ENCODE measurements around the gene RIBC2.

The RIBC2 gene

DNA sequence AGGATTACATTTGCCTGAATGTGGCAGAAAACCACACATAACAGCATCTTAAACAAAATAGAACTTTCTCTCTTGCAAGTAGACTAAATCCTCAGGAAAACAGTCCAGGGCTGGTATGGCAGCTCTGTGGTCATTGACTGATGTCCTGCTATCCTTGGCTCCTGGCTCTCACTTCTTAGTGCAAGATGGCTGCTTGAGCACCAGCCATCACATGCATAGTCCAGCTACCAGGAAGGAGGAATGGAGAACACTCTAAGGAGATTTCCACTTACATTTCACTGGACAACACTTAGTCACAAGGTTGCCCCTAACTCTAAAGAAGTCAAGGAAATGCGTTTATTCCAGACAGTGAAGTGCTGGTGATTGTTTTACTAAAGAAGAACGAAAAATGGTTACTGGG lies 13.6 kb downstream of the RIBC2 start:
- H3K4me3 ChIP-seq (ENCODE audit: low read depth, low read length, poor library complexity, severe bottlenecking): no peak overlapping the region
- no peaks in the 10 kb centered on the region for H3K79me2 ChIP-seq (ENCODE audit: insufficient read depth, low read length)
- TF ChIP-seq EZH2 (IDR thresholded peaks at IDR 0.05; ENCODE audit: borderline replicate concordance, low read length): no peak
- TF ChIP-seq, protein P1, sequence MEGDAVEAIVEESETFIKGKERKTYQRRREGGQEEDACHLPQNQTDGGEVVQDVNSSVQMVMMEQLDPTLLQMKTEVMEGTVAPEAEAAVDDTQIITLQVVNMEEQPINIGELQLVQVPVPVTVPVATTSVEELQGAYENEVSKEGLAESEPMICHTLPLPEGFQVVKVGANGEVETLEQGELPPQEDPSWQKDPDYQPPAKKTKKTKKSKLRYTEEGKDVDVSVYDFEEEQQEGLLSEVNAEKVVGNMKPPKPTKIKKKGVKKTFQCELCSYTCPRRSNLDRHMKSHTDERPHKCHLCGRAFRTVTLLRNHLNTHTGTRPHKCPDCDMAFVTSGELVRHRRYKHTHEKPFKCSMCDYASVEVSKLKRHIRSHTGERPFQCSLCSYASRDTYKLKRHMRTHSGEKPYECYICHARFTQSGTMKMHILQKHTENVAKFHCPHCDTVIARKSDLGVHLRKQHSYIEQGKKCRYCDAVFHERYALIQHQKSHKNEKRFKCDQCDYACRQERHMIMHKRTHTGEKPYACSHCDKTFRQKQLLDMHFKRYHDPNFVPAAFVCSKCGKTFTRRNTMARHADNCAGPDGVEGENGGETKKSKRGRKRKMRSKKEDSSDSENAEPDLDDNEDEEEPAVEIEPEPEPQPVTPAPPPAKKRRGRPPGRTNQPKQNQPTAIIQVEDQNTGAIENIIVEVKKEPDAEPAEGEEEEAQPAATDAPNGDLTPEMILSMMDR (IDR thresholded peaks at IDR 0.05; ENCODE audit: low read length): no peak
- no peaks in the 10 kb centered on the region for H3K9me3 ChIP-seq (ENCODE audit: low read length)
- no peaks in the 10 kb centered on the region for H3K4me1 ChIP-seq (ENCODE audit: insufficient read depth, low read length, severe bottlenecking)
- H3K27ac ChIP-seq (ENCODE audit: low read depth, low read length, poor library complexity, severe bottlenecking): no peak overlapping the region
- H3K27me3 ChIP-seq (ENCODE audit: insufficient read depth, low read length): no peaks in the 10 kb centered on the region; the same call in 1 of the 2 replicates
- H2AFZ ChIP-seq (ENCODE audit: low read length): no peak overlapping the region
- no peaks in the 10 kb centered on the region for H4K20me1 ChIP-seq (ENCODE audit: insufficient read depth, low read length)
- H3K36me3 ChIP-seq (ENCODE audit: insufficient read depth, low read length): peaks cover 3% of the 10 kb centered on the region
- no peak overlapping the region for H3K4me2 ChIP-seq (ENCODE audit: low read length)
- H3K9ac ChIP-seq (ENCODE audit: low read length): no peak overlapping the region
- H3F3A ChIP-seq (ENCODE audit: insufficient read depth, low read length): no peaks in the 10 kb centered on the region
- H3K9me2 ChIP-seq (ENCODE audit: low read depth, low read length): no peaks in the 10 kb centered on the region

DNA sequence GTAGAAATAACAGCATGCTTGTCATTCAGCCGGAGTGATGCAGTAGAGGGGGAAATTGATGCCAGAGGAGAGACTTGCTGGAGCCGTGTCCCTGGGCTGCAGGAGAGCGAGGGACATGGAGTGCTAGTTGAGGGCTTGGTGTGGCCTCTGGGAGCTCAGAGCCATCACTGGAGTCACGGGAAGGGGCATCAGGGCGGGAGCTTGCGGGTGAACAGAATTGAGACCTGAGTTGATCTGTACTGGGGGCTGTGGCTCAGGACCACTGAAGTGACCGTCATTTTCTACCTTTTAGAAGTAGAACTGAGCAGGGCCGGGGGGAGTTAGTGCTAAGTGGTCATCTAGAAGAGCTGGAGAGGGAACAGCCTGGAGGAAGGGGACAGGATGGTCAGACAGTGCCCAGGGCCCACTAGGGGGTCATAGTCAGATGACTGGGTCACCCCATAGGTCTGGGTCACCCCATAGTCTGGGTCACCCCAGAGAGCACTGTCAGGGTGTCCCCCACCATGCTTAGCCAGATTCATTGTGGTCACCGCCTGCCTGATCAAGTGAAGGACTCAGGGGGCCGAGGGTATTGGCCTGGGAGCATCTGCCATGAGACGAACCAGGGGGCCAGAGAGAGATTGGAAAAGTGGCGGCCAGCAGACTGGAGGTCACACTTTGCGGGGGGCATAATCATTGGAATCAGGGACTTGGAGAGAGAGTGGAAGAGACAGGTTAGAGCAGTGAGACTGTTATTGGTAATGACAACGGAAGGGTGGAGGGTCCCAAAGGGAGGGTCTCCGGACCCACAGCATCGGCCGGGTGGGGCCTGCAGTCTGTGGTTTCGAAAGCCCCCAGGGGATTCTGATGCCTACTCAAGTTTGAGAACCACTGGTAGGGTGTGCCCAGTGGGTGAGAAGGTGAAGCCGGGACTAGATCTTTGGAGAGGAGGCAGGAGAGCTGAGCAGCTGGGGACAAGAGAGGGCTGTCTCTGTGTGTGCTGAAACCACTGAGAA lies 15.2 kb downstream of the RIBC2 start:
- Histone ChIP-seq H3K4me1 (ENCODE audit: insufficient read depth, low read length, severe bottlenecking) (no peaks in the 10 kb centered on the region), H3K4me2 (ENCODE audit: low read length) (no peak overlapping the region), H3K27ac (ENCODE audit: low read depth, low read length, poor library complexity, severe bottlenecking) (no peak overlapping the region), H3K36me3 (ENCODE audit: insufficient read depth, low read length) (peaks cover 3% of the 10 kb centered on the region), H3K4me3 (ENCODE audit: low read depth, low read length, poor library complexity, severe bottlenecking) (no peak overlapping the region), H4K20me1 (ENCODE audit: insufficient read depth, low read length) (no peaks in the 10 kb centered on the region), H3K9me3 (ENCODE audit: low read length) (no peaks in the 10 kb centered on the region), H3K27me3 (ENCODE audit: insufficient read depth, low read length) (no peaks in the 10 kb centered on the region; the same call in 1 of the 2 replicates), H3K9ac (ENCODE audit: low read length) (no peak overlapping the region), H2AFZ (ENCODE audit: low read length) (no peak overlapping the region), H3K9me2 (ENCODE audit: low read depth, low read length) (no peaks in the 10 kb centered on the region), H3K79me2 (ENCODE audit: insufficient read depth, low read length) (no peaks in the 10 kb centered on the region), H3F3A (ENCODE audit: insufficient read depth, low read length) (no peaks in the 10 kb centered on the region)
- TF ChIP-seq, protein P1 (IDR thresholded peaks at IDR 0.05; ENCODE audit: low read length): no peak
- no peak for TF ChIP-seq EZH2 (IDR thresholded peaks at IDR 0.05; ENCODE audit: borderline replicate concordance, low read length)

DNA sequence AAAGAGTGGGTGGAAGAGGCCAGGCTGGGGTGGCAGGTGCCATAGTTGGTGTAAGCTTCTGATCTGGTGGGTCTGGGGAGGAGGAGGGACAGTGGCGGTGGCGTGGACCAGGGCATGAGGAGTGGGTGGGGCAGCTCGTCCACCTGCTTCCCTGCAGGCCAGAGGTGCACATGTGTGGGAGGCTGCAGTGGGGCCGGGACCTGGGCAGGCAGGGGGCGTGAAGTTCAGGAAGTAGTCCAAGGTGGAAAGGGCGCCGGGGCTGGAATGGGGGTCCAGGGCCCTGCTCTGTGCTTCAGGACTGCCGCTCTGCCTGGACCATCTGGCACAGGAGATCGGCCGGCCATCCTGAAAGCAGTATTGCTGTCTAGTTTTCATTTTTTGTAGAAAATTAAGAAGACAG lies 15.9 kb downstream of the RIBC2 start:
- Histone ChIP-seq H3F3A (ENCODE audit: insufficient read depth, low read length) (no peaks in the 10 kb centered on the region), H3K79me2 (ENCODE audit: insufficient read depth, low read length) (no peaks in the 10 kb centered on the region), H3K36me3 (ENCODE audit: insufficient read depth, low read length) (peaks cover 3% of the 10 kb centered on the region), H2AFZ (ENCODE audit: low read length) (no peak overlapping the region), H3K9me2 (ENCODE audit: low read depth, low read length) (no peaks in the 10 kb centered on the region), H3K27ac (ENCODE audit: low read depth, low read length, poor library complexity, severe bottlenecking) (no peak overlapping the region), H3K4me3 (ENCODE audit: low read depth, low read length, poor library complexity, severe bottlenecking) (no peak overlapping the region), H3K9me3 (ENCODE audit: low read length) (no peaks in the 10 kb centered on the region), H3K27me3 (ENCODE audit: insufficient read depth, low read length) (no peaks in the 10 kb centered on the region; the same call in 1 of the 2 replicates), H3K4me1 (ENCODE audit: insufficient read depth, low read length, severe bottlenecking) (no peaks in the 10 kb centered on the region), H3K9ac (ENCODE audit: low read length) (no peak overlapping the region), H4K20me1 (ENCODE audit: insufficient read depth, low read length) (no peaks in the 10 kb centered on the region), H3K4me2 (ENCODE audit: low read length) (no peak overlapping the region)
- TF ChIP-seq, protein P1 (IDR thresholded peaks at IDR 0.05; ENCODE audit: low read length): no peak
- TF ChIP-seq EZH2 (IDR thresholded peaks at IDR 0.05; ENCODE audit: borderline replicate concordance, low read length): no peak

Data from OCI-LY1 (cell line).